ENCODE measurements around the gene ACOXL.

GRCh38 chr2:111140815-111141214 is 408.4 kb downstream of the ACOXL start:
- no peak for TF ChIP-seq POLR2A (IDR thresholded peaks at IDR 0.05; ENCODE audit: low read depth, low read length)
- no peak for TF ChIP-seq CTCF (IDR thresholded peaks at IDR 0.05; ENCODE audit: extremely low read depth in 1 of 2, insufficient read depth in 1 of 2, low read depth in 1 of 2, low read length in 2 of 2)
- TF ChIP-seq JUN (IDR thresholded peaks at IDR 0.05; ENCODE audit: borderline replicate concordance, insufficient read depth, insufficient read length, low read depth), result no peak
- TF ChIP-seq MYC (IDR thresholded peaks at IDR 0.05; ENCODE audit: low read depth, low read length), result no peak
- TF ChIP-seq EZH2 (IDR thresholded peaks at IDR 0.05; ENCODE audit: borderline replicate concordance, low read depth, low read length, severe bottlenecking), result no peak
- no peak for TF ChIP-seq POLR2AphosphoS5 (IDR thresholded peaks at IDR 0.05; ENCODE audit: insufficient read depth, low read depth, low read length)
- TF ChIP-seq MAX (IDR thresholded peaks at IDR 0.05; ENCODE audit: insufficient read depth, insufficient read length), result no peak
- no peak for TF ChIP-seq FOS (IDR thresholded peaks at IDR 0.05; ENCODE audit: borderline replicate concordance, insufficient read depth, low read length)
- TF ChIP-seq GATA2 (IDR thresholded peaks at IDR 0.05; ENCODE audit: insufficient read depth, insufficient read length, low read depth, low read length), result no peak
